Endothelial cell (in vitro differentiated cells): Measurements from ENCODE around the gene BRAT1. TPM values are rescaled to one million over a fixed set of nuclear protein-coding genes. Genes with fewer than 3 reads are reported as not detected.

Experiments
- DNase-seq: peaks from one replicate; pipeline ENCODE4 v3.0.0; 2021; ENCODE audit warnings: low spot score
- H3K27ac Mint-ChIP-seq: one replicate; pipeline ENCODE4 v1.8.0; 2021; ENCODE audit warnings: mixed read lengths, inconsistent platforms; ENCODE audit not compliant: unreplicated experiment
- H3K27me3 Mint-ChIP-seq: one replicate; pipeline ENCODE4 v1.8.0; 2021; ENCODE audit warnings: mild to moderate bottlenecking, moderate library complexity, mixed read lengths, inconsistent platforms; ENCODE audit not compliant: unreplicated experiment
- H3K36me3 Mint-ChIP-seq: one replicate; pipeline ENCODE4 v1.8.0; 2021; ENCODE audit warnings: mild to moderate bottlenecking, low read depth, mixed read lengths, inconsistent platforms; ENCODE audit not compliant: unreplicated experiment
- H3K4me1 Mint-ChIP-seq: one replicate; pipeline ENCODE4 v1.8.0; 2021; ENCODE audit warnings: mild to moderate bottlenecking, mixed read lengths, inconsistent platforms; ENCODE audit not compliant: unreplicated experiment
- H3K4me3 Mint-ChIP-seq: one replicate; pipeline ENCODE4 v1.8.0; 2021; ENCODE audit warnings: mild to moderate bottlenecking, mixed read lengths, inconsistent platforms; ENCODE audit not compliant: unreplicated experiment
- H3K9me3 Mint-ChIP-seq: one replicate; pipeline ENCODE4 v1.8.0; 2021; ENCODE audit warnings: mixed read lengths, inconsistent platforms; ENCODE audit not compliant: unreplicated experiment
- total RNA-seq: library from RNA; stranded (reverse); fragmentation: NEBNext Ultra II Directional; extraction: Animal tissue kit (Norgen Biotek cat#: 25700); gene quantifications from one replicate; pipeline ENCODE4 v1.2.1, GENCODE V29; 2021; ENCODE audit not compliant: unreplicated experiment
- TF ChIP-seq, protein P1 (sequence below): fragments of 200-600 bp; sonication (generic); IDR thresholded peaks from one replicate; pipeline ENCODE4 v1.5.0; 2021; ENCODE audit warnings: antibody characterized with exemption; ENCODE audit not compliant: unreplicated experiment

BRAT1 gene
- total RNA-seq, 1 donor from 2014 or later, result 34.0 TPM

DNA sequence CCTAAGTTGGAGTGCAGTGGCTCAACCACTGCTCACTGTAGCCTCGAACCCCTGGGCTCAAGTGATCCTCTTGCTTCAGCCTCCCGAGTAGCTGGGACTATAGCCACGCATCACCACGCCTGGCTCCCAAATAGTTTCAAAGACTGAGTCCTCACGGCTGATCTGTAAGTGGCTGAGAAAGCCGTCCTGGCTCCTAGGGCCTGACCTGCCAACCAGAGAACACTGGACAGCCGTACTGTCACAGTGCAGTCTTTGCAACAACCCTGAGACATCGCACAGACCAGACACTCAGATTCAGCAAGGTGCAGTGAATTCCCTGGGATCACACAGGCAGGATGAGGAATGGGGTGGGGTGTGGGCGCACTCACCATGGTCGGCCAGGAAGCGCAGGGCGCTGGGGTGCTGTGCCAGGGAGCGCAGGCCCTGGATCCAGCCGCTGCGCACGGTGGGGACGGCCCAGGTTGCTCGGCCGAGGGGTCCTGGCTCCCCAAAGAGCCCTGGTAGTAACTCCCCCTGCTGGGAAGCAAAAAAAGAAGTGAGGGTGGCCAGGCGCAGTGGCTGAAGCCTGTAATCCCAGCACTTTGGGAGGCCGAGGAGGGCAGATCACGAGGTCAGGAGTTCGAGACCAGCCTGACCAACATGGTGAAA is 10.7 kb downstream of the BRAT1 start:
- H3K36me3 Mint-ChIP-seq, result peaks cover 17% of the 10 kb centered on the region
- no peak for DNase-seq
- H3K4me3 Mint-ChIP-seq, result no peak overlapping the region
- H3K27me3 Mint-ChIP-seq, result peaks cover 13% of the 10 kb centered on the region
- TF ChIP-seq, protein P1, sequence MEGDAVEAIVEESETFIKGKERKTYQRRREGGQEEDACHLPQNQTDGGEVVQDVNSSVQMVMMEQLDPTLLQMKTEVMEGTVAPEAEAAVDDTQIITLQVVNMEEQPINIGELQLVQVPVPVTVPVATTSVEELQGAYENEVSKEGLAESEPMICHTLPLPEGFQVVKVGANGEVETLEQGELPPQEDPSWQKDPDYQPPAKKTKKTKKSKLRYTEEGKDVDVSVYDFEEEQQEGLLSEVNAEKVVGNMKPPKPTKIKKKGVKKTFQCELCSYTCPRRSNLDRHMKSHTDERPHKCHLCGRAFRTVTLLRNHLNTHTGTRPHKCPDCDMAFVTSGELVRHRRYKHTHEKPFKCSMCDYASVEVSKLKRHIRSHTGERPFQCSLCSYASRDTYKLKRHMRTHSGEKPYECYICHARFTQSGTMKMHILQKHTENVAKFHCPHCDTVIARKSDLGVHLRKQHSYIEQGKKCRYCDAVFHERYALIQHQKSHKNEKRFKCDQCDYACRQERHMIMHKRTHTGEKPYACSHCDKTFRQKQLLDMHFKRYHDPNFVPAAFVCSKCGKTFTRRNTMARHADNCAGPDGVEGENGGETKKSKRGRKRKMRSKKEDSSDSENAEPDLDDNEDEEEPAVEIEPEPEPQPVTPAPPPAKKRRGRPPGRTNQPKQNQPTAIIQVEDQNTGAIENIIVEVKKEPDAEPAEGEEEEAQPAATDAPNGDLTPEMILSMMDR, result no peak
- H3K4me1 Mint-ChIP-seq, result peaks cover 2% of the 10 kb centered on the region
- H3K9me3 Mint-ChIP-seq, result no peaks in the 10 kb centered on the region
- no peak overlapping the region for H3K27ac Mint-ChIP-seq

DNA sequence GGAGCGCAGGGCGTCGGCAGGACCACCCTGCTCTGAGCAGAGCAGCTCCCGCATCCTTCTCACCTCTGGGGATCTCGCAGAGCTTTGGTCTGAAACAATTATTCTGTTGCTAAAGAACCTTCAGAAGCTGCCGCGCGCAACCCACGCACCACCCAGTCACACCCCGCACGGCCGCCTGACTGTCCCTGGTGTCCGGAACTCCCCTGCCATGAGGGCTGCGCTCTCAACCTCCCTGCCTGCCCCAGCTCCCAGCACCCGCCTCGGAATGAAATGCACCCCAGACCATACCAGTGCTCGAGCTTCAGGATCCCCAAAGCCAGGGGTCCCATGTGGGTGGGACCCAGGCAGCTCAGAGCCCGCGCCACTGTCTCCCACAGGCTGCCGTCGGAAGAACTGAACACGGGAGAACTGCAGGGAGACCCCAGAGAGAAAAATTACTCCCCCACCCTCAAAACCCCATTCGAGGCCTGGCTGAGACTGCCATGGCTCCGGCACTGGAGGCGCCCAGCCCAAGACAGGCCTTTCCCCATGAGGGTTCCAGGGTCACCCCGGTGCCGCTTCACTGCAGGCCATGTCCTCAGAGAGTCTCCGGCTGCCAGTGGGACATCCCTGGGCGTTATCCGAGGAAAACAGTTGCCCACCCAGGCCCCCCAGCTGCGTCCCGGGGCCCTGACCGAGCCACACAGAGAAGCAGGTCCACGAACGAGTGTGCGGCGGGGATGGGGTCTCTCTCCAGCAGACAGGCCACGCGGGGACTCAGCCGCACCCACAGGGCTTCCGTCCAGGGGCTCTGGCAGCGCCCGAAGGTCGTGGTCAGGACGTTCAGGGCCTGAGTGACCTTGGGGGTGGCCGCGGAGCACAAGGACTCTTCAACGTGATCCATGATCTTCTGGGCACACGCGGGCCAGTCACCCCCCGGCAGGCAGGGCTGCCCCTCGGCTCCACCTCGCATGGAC is 12.1 kb downstream of the BRAT1 start:
- peak overlapping the region; percentile 13 for H3K27ac Mint-ChIP-seq

DNA sequence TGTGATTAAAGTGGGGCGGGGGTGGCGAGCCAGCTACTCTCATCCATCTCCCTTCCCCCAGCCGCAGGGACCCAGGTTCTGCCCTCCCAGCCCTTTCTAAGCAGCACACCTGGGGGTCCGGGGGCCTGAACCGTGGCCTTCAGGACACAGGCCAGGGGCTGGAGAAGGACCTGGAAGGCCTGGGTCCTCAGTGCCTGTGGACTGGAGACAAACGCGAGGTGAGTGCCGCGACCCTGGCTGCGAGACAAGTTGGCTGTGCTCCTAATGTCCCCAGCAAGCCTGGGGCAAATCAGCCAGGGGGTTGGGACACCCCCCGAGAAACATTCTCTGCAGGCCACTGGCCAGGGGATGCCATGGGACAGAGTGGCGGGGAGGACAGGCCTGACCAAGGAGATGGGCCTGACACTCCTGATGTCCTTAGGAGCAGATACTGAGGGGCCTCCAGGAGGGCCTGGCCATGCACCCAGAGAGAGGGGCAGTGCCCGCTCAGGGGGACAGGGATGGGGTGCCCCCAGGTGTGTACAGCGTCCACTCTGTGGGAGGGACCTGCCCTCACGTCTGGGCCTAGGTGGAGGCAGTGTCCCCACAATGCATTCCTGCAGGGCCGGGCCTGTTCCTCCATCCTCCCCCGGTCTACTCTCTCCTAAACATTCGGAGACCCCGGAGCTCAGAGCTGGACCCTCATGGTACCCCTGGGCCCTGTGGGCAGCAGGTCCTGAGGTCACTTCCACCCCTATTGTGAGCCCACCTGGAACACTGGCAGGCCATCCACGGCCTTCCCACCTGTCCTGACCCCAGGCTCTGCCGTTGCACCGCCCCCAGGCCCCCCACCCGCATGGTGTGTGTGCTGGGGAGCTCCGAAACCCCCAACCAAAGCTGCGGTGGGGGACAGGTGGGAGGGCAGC is 13.1 kb downstream of the BRAT1 start:
- no peak for DNase-seq
- H3K9me3 Mint-ChIP-seq, result no peaks in the 10 kb centered on the region
- no peak overlapping the region for H3K27ac Mint-ChIP-seq
- H3K4me1 Mint-ChIP-seq, result no peaks in the 10 kb centered on the region
- no peak overlapping the region for H3K4me3 Mint-ChIP-seq
- H3K36me3 Mint-ChIP-seq, result peaks cover 10% of the 10 kb centered on the region
- TF ChIP-seq, protein P1, result no peak
- peaks cover 27% of the 10 kb centered on the region for H3K27me3 Mint-ChIP-seq

More for the DNA sequence above, 12.1 kb downstream of the BRAT1 start:
- TF ChIP-seq, protein P1, result no peak
- H3K9me3 Mint-ChIP-seq, result no peaks in the 10 kb centered on the region
- H3K4me3 Mint-ChIP-seq, result peak overlapping the region; percentile 62
- H3K36me3 Mint-ChIP-seq, result peaks cover 13% of the 10 kb centered on the region
- H3K4me1 Mint-ChIP-seq, result no peaks in the 10 kb centered on the region
- DNase-seq, result no peak
- H3K27me3 Mint-ChIP-seq, result peaks cover 22% of the 10 kb centered on the region

DNA sequence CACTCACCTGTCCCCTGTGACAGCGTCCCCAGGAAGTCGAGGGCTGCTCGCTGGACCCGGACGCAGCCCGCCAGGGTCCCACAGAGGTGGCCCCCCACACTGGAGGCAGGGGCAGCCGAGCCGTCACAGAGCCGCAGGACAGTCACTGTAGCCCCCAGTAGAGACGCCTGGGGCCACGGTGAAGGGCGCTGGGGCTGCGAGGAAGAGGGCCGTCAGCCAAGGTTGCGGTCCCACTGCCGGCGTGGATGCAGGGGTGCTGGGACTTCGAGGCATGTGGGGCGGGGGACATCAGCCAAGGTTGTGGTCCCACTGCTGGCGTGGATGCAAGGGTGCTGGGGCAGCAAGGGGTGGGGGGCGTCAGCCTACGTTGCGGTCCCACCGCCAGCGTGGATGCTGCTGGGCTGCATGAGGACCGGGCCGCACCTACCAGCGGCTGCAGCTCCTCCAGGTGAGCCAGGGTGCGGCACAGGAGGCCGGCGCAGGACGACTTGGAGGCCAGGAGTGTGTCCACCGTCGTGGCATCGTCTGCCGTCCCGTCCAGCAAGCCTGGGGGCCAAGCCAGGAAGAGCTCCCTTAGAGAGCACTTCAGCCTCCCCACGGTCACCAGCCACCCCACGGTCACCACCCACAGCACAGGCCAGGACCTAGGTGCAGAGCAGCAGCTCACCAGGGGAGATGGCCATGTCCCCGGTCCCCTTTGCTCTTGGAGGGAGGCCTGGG is 13.9 kb downstream of the BRAT1 start:
- Mint-ChIP-seq H3K9me3 (no peaks in the 10 kb centered on the region), H3K4me1 (no peaks in the 10 kb centered on the region), H3K4me3 (no peak overlapping the region), H3K27me3 (peaks cover 27% of the 10 kb centered on the region), H3K27ac (no peak overlapping the region), H3K36me3 (peaks cover 6% of the 10 kb centered on the region)
- TF ChIP-seq, protein P1, result no peak
- no peak for DNase-seq
